Uterus (tissue), 4 donors: ENCODE results near the gene ATP11A. TPM values are rescaled to one million over a fixed set of nuclear protein-coding genes. Genes with fewer than 3 reads are reported as not detected.

Experiments used
- DNase-seq, 2 donors: peaks; one replicate each; pipeline ENCODE4 v3.0.0-alpha.2; 2019 to 2020
- H3K27ac ChIP-seq, 2 donors: fragments of 200-600 bp; sonication (generic); 1 replicate in 1 of 2; 2 replicates in 1 of 2; pipeline ENCODE4 v1.5.1; 2016 to 2018
- H3K27me3 ChIP-seq, 2 donors: fragments of 200-600 bp; sonication (generic); one replicate each; pipeline ENCODE4 v1.5.1; 2018 to 2019; ENCODE audit warnings: control low read depth in 1 of 2
- H3K36me3 ChIP-seq, 2 donors: fragments of 200-600 bp; sonication (generic); one replicate each; pipeline ENCODE4 v1.5.1; 2019; ENCODE audit warnings: control low read depth in 1 of 2
- H3K4me1 ChIP-seq, 2 donors: fragments of 200-600 bp; sonication (generic); one replicate each; pipeline ENCODE4 v1.5.1; 2018 to 2019; ENCODE audit warnings: control low read depth in 1 of 2
- H3K4me3 ChIP-seq, 2 donors: fragments of 200-600 bp; sonication (generic); 1 replicate in 1 of 2; 2 replicates in 1 of 2; pipeline ENCODE4 v1.5.1; 2018 to 2019; ENCODE audit warnings: mild to moderate bottlenecking in 1 of 2
- H3K9me3 ChIP-seq, 2 donors: fragments of 200-600 bp; sonication (generic); one replicate each; pipeline ENCODE4 v1.5.1; 2019; ENCODE audit warnings: control low read depth in 1 of 2
- POLR2A ChIP-seq, 2 donors: fragments of 450-650 bp; IDR thresholded peaks; one replicate each; pipeline ENCODE4 v1.6.1; 2016; ENCODE audit warnings: antibody characterized with exemption in 2 of 2, mild to moderate bottlenecking in 1 of 2, moderate library complexity in 1 of 2
- intact Hi-C: fragments of 100-400 bp; cut with DNase I; formaldehyde crosslinking; loops from one replicate; pipeline ENCODE4 v1.15.1; 2023; ENCODE audit warnings: low total_unique reads
- total RNA-seq, 4 donors: library from RNA; depleted of rRNA in 3 of 4; stranded (reverse); fragments of >200 nt in 3 of 4; gene quantifications; one replicate each; pipeline versions ENCODE4 v1.1.0 to v1.2.4, GENCODE V29; 2014 to 2023
- TF ChIP-seq, protein P1 (sequence below), 4 experiments: fragments of 200-600 bp in 2 of 4; fragments of 450-650 bp in 2 of 4; sonication (generic) in 2 of 4; IDR thresholded peaks; one replicate each; pipeline ENCODE4 v1.5.1; 2016 to 2019; ENCODE audit warnings: antibody characterized with exemption in 4 of 4, mild to moderate bottlenecking in 2 of 4, moderate library complexity in 1 of 4
- donor health status: DM: yes; HTN: yes; CAD: no.

The ATP11A gene
- total RNA-seq, 4 donors from 2014 or later = 12.8 to 149 (median 22.8) TPM

DNA sequence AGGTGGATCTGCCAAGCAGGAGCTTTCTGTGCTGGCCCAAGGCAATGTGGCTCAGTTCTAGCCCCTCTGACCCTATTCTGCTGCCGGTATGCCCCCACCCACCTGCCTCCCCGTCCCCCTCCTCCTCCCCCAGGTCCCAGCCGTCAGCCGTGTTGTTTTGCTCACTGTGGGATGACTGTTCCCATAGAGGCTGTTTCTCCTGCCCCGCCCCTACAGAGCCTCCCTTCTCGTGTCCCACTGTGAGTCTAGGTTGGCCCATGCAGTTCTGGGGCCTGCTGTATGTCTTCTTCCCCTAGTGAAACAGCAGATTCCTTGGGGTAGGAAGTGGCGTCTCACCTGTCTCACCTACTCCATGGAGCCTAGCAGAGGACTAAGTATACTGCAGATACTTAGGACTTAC, 48.8 kb downstream of the ATP11A start:
- intact Hi-C loops = no loop called here
- no peak overlapping the region for H3K27ac ChIP-seq
- TF ChIP-seq, protein P1, sequence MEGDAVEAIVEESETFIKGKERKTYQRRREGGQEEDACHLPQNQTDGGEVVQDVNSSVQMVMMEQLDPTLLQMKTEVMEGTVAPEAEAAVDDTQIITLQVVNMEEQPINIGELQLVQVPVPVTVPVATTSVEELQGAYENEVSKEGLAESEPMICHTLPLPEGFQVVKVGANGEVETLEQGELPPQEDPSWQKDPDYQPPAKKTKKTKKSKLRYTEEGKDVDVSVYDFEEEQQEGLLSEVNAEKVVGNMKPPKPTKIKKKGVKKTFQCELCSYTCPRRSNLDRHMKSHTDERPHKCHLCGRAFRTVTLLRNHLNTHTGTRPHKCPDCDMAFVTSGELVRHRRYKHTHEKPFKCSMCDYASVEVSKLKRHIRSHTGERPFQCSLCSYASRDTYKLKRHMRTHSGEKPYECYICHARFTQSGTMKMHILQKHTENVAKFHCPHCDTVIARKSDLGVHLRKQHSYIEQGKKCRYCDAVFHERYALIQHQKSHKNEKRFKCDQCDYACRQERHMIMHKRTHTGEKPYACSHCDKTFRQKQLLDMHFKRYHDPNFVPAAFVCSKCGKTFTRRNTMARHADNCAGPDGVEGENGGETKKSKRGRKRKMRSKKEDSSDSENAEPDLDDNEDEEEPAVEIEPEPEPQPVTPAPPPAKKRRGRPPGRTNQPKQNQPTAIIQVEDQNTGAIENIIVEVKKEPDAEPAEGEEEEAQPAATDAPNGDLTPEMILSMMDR (IDR thresholded peaks at IDR 0.05) = no peak
- TF ChIP-seq POLR2A (IDR thresholded peaks at IDR 0.05) = no peak
- no peaks in the 10 kb centered on the region for H3K36me3 ChIP-seq
- no peaks in the 10 kb centered on the region for H3K9me3 ChIP-seq
- no peak overlapping the region for H3K4me3 ChIP-seq
- H3K27me3 ChIP-seq = no peaks in the 10 kb centered on the region
- no peaks in the 10 kb centered on the region for H3K4me1 ChIP-seq
- no peak for DNase-seq

DNA sequence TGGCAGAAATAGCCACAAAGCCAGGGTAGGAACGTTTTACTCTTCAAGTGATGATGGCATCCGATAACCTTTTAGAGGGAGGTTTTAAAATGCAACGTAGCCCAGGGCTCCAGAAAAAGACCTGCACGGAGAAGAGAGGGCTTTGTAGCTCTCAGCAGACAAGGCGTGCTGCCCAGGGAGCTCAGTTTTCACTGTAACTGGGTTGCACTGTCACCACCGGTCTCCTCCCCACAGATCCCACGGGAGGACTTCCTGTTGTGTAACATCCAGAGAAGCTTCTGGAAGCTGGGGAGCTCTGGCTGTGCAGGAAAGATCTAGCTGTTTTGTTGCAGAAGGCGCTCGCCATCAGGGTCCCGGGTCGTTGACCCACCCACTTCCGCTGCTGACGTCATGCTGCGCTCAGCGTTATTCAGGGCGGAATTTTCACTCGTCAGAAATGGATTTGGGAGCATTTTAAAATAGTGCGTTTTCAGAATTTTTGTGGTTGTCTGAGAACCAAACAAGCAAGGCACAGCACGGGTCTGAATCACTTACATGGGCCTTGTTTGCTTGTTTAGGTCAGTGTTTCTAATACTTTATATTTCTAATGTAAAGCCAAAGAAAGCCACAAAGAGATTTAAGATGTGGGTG, 50.8 kb downstream of the ATP11A start:
- Histone ChIP-seq H3K36me3 (no peaks in the 10 kb centered on the region), H3K27me3 (no peaks in the 10 kb centered on the region), H3K4me3 (no peak overlapping the region), H3K4me1 (no peaks in the 10 kb centered on the region), H3K27ac (peak overlapping the region; percentile 64 to 80), H3K9me3 (no peaks in the 10 kb centered on the region)
- DNase-seq = peak; percentile 82
- peak in 1 of 2 donors; percentile 10 for TF ChIP-seq POLR2A (IDR thresholded peaks at IDR 0.05)
- TF ChIP-seq, protein P1 (IDR thresholded peaks at IDR 0.05) = no peak
- intact Hi-C loops = no loop called here

DNA sequence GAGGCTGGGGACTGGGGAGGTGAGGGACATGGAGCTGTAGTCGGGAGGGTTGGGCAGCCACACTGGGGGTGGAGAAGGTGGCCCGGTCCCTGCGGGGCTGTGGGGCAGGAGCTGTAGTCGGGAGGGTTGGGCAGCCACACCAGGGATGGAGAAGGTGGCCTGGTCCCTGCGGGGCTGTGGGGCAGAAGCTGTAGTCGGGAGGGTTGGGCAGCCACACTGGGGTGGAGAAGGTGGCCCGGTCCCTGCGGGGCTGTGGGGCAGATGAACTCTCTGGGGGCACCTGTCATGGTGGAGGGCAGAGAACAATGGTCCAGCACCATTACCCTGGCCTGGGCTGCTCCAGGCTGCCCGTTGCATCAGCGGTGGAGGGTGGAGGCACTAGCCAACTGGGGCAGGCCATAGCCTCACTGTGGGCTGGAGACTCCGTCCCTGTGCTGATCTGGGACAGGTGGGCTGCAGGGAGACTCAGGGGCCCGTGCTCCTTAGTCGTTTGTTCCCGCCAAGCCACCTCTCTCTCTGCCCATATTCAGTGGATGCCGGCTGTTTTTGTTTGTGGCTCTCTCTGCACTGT, 51.4 kb downstream of the ATP11A start:
- TF ChIP-seq, protein P1 (IDR thresholded peaks at IDR 0.05) = no peak
- TF ChIP-seq POLR2A (IDR thresholded peaks at IDR 0.05) = no peak
- intact Hi-C loops = no loop called here
- H3K27me3 ChIP-seq = no peaks in the 10 kb centered on the region
- peak overlapping the region; percentile 64 to 80 for H3K27ac ChIP-seq
- no peaks in the 10 kb centered on the region for H3K9me3 ChIP-seq
- no peaks in the 10 kb centered on the region for H3K4me1 ChIP-seq
- no peak for DNase-seq
- no peaks in the 10 kb centered on the region for H3K36me3 ChIP-seq
- H3K4me3 ChIP-seq = no peak overlapping the region

DNA sequence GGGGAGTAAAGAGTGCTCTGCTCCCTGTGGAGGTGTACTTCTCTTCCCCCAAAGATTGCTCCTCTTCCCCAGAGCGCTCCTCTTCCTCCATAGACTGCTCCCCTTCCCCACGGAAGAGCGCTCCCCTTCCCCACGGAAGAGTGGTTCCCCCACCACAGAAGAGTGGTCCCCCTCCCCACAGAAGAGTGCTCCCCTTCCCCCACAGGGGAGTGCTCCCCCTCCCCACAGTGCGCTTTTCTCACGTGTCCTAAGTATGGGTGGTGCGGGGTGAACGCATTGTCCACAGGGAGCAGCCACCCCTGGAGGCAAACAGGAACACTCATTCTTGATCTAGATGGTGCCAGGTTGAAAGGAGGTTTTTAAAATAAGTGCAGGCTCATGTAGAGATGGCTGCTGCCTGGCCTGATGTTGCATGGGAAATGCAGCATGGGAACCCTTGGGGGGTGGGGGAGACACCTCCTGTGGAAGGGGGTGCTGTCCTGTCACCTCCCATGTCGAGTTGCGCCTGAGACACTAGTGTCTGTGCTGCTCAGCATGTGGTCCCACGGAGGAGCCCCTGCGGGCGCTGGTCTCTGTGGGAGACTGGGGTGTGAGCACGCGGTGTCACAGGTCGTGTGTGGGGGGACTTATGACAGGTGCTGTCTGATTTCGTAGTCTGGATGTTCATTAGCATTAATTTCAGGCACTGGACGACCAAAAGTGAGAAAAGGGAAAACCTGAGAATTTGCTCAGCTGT, 52.2 kb downstream of the ATP11A start:
- no peaks in the 10 kb centered on the region for H3K27me3 ChIP-seq
- no peak for TF ChIP-seq POLR2A (IDR thresholded peaks at IDR 0.05)
- TF ChIP-seq, protein P1 (IDR thresholded peaks at IDR 0.05) = no peak
- H3K4me3 ChIP-seq = no peak overlapping the region
- no peaks in the 10 kb centered on the region for H3K9me3 ChIP-seq
- H3K27ac ChIP-seq = peak overlapping the region in 1 of 2 donors; percentile 64
- no peak for DNase-seq
- no peaks in the 10 kb centered on the region for H3K36me3 ChIP-seq
- no peaks in the 10 kb centered on the region for H3K4me1 ChIP-seq
- intact Hi-C loops = no loop called here

DNA sequence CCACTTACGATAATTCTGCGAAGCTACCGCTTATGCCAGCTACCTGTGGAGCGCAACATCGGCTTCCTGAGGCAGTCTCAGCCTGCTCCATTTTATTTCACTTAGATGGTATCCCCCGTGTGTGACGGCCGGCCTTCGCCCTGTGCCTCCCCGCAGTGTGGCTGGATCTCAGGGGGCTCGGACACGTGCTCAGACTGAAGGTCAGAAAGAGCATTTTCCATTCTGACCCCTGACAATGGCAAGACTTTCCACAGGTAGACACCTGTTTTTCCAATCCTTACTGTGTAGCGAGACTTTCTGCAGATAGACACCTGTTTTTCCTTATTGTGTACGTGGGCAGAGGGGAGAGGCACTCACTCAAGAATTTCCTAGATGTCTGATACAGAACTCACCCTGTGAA, 52.7 kb downstream of the ATP11A start:
- intact Hi-C loops = no loop called here
- no peak overlapping the region for H3K27ac ChIP-seq
- no peak overlapping the region for H3K4me3 ChIP-seq
- TF ChIP-seq, protein P1 (IDR thresholded peaks at IDR 0.05) = no peak
- no peak for TF ChIP-seq POLR2A (IDR thresholded peaks at IDR 0.05)
- no peaks in the 10 kb centered on the region for H3K36me3 ChIP-seq
- no peaks in the 10 kb centered on the region for H3K4me1 ChIP-seq
- no peaks in the 10 kb centered on the region for H3K9me3 ChIP-seq
- no peak for DNase-seq
- H3K27me3 ChIP-seq = no peaks in the 10 kb centered on the region
